IPS-20b (cell line): ENCODE data around the gene CALN1.
A peak's percentile ranks its signal among the peaks of the same experiment; 100 is the strongest.
"Not testable (repeated sequence)": the region's sequence is repeated elsewhere in the genome, so short reads cannot be mapped to it uniquely, and the experiment has no call there.

ENCODE experiments used
- H3K27ac ChIP-seq: one replicate; pipeline ENCODE4 v1.5.1; 2013; ENCODE audit warnings: low read length
- H3K27me3 ChIP-seq: 2 replicates; pipeline ENCODE4 v1.6.1; 2013; ENCODE audit warnings: mild to moderate bottlenecking, low read length, inconsistent platforms; ENCODE audit not compliant: insufficient read depth
- H3K36me3 ChIP-seq: 2 replicates; pipeline ENCODE4 v1.6.1; 2013; ENCODE audit warnings: low read depth, mild to moderate bottlenecking, inconsistent platforms, low read length, moderate library complexity; ENCODE audit not compliant: insufficient read depth
- H3K4me1 ChIP-seq: 2 replicates; pipeline ENCODE4 v1.6.1; 2013; ENCODE audit warnings: mild to moderate bottlenecking, control low read depth, inconsistent platforms, low read length, moderate library complexity; ENCODE audit not compliant: insufficient read depth
- H3K4me3 ChIP-seq: 2 replicates; pipeline ENCODE4 v1.5.1; 2013; ENCODE audit warnings: mild to moderate bottlenecking, low read length, inconsistent platforms
- H3K9ac ChIP-seq: 2 replicates; pipeline ENCODE4 v1.6.1; 2013; ENCODE audit warnings: low read depth, mild to moderate bottlenecking, inconsistent platforms, low read length, moderate library complexity
- H3K9me3 ChIP-seq: 2 replicates; pipeline ENCODE4 v1.6.1; 2013; ENCODE audit warnings: mild to moderate bottlenecking, low read depth, low read length, inconsistent platforms; ENCODE audit not compliant: insufficient read depth

The CALN1 gene

DNA sequence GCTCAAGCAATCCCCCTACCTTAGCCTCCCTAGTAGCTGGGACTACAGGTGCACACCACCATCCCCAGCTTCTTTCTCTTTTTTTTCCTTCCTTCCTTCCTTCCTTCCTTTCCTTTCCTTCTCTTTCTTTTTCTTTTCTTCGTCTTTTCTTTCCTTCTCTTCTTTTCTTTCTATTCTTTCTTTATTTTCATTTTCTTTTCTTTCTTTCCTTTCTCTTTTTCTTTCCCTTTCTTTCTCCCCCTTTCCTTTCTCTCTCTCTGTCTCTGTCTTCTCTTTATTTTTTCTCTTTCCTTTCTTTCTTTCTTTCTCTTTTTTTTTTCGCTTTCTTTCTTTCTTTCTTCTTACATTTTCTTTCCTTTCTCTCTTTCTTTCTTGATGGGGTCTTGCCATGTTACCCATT lies 658.9 kb downstream of the CALN1 start:
- Histone ChIP-seq H3K36me3 (no peaks in the 10 kb centered on the region), H3K27ac (no peak overlapping the region), H3K9ac (no peak overlapping the region), H3K4me3 (no peak overlapping the region), H3K27me3 (peaks cover 22% of the 10 kb centered on the region), H3K4me1 (no peaks in the 10 kb centered on the region), H3K9me3 (no peaks in the 10 kb centered on the region; the same call in 1 of the 2 replicates)

DNA sequence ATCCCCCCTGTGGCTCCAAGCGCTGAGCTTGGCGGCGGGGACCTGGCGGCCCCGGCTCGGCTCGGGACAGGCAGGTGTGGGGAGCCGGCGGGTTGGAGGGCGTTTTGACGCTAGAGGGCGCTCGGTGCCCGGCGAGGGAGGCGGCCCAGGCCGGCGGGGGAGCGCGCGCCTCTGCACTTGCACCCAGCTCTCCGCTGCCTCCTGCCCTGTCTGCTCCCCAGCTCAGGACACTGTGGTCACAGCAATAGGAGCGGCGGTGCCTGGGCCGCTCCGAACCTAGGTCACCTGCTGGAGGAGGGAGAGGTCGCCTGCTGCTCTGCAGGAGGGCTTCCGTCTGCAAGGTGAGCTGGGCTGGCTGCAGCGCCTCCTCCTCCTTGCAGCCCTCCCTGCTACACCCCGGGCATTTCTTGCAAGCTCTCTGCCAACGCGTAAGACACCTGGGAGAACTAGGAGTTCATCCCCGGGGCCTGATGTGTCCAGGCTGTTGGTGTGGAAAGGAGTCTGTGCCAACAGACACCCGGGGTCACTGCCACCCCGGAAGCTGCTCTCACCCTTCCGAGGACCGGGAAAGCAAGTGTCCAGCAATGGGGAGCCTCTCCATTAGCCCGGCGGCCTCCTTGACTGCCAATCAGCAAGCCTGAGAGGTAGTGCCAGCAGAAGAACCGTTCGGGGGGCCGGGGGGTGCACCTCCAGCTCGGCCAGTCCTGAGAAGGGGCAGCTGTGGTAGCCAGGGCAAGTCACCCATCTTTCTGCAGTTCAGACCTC lies 659.8 kb downstream of the CALN1 start:
- no peak overlapping the region for H3K9ac ChIP-seq
- H3K36me3 ChIP-seq, result no peaks in the 10 kb centered on the region

DNA sequence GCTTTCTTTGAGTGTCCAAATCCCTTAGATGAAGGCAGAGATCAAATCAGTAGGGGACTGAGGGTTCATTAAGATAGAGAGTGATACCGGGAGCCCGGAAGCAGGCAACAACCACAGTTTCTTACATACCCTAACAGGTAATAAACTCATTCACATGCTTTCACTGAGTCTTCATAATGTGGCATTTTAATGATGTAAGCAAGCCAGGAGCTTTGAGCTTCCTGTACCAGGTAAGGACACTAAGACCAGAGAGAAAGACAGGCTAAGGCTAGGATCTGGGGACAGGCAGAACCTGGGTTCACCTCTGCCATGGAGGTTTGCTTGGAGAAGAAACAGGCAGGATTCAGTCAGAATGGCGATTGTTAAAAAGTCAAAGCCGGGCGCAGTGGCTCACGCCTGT lies 661.8 kb downstream of the CALN1 start:
- no peak overlapping the region for H3K27ac ChIP-seq
- H3K27me3 ChIP-seq, result peaks cover 22% of the 10 kb centered on the region
- no peak overlapping the region for H3K9ac ChIP-seq
- H3K36me3 ChIP-seq, result no peaks in the 10 kb centered on the region
- no peak overlapping the region for H3K4me3 ChIP-seq
- H3K9me3 ChIP-seq, result no peaks in the 10 kb centered on the region; the same call in 1 of the 2 replicates
- H3K4me1 ChIP-seq, result no peaks in the 10 kb centered on the region

More for the DNA sequence above, 659.8 kb downstream of the CALN1 start:
- Histone ChIP-seq H3K9me3 (no peaks in the 10 kb centered on the region; the same call in 1 of the 2 replicates), H3K27ac (no peak overlapping the region), H3K4me3 (peak overlapping the region; percentile 76), H3K4me1 (no peaks in the 10 kb centered on the region), H3K27me3 (peaks cover 22% of the 10 kb centered on the region)

DNA sequence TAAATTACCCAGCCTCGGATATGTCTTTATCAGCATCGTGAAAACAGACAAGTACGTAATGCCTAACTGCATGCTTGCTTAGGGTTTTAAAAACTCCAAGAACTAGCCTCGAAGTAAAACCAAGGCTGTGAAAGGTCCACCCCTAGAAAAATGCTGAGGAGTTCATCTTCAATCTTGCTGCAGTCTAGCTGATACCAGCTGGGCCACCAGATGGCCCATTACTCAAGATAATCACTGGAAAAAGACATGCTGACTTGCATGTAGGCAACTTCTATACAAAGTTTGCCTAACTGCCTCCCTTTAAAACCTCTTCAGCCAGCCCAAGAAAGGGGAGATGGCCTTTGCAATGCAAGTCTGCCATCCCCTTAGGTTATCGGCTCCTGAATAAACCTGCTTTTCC lies 666.1 kb downstream of the CALN1 start:
- peaks cover under 1% of the 10 kb centered on the region; the same call in 1 of the 2 replicates for H3K27me3 ChIP-seq
- no peaks in the 10 kb centered on the region; the same call in 1 of the 2 replicates for H3K9me3 ChIP-seq

DNA sequence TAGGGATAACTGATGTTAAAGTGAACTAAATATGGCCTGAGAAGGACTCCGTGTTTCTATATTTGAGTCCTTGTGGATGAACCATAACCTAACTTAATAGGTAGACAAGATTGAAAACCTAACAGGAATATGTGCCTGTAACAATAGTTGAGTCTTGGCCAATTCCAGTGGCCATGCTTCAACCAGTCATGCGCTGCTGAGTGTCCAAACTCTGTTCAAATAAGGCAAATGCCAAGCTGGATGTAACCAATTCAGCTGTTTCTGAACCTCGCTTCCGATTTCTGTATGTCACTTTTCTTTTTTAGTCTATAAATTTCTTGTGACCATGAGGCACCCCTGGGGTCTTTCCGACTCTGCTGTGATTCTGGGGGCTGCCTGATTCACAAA lies 672.0 kb downstream of the CALN1 start:
- Histone ChIP-seq H3K4me1 (peaks cover 18% of the 10 kb centered on the region; the same call in 1 of the 2 replicates), H3K27me3 (no peaks in the 10 kb centered on the region), H3K9me3 (no peaks in the 10 kb centered on the region), H3K4me3 (no peak overlapping the region), H3K9ac (no peak overlapping the region; the same call in 1 of the 2 replicates), H3K36me3 (no peaks in the 10 kb centered on the region), H3K27ac (no peak overlapping the region)

More for the DNA sequence above, 666.1 kb downstream of the CALN1 start:
- H3K4me3 ChIP-seq, result no peak overlapping the region
- H3K9ac ChIP-seq, result no peak overlapping the region
- H3K36me3 ChIP-seq, result no peaks in the 10 kb centered on the region
- no peaks in the 10 kb centered on the region for H3K4me1 ChIP-seq
- no peak overlapping the region for H3K27ac ChIP-seq

DNA sequence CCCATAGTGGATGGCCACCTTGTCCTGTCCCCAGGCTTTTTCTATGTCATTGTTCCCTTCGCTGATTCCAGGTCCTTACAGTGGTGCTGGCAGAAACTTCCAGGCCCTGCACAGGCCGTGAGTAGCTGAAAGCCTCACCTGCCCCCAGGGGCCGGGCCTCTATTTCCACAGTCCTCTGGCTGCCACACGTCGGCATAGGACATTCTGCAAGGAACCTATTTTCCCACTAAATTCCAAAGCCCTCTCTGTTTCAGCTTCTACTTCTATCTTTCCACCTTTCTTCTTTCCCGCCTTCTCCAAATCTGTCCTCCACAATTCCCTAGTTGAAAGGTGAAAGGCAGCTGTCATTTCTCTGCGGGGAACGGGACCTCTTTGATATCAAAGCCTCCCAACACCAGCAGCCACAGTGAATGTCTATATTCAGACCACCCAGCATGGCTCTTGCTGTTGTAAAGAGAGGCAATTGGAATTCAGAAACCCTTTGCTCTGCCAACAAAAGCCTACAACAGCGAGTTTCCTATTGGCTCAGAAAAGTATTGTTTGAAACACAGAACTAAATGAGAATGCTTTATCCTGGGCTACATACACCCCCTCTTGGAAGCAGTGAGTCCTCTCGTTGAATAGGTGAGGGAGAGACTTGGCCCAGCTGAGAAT lies 672.5 kb downstream of the CALN1 start:
- H3K27ac ChIP-seq, result no peak overlapping the region
- H3K9me3 ChIP-seq, result no peaks in the 10 kb centered on the region
- no peak overlapping the region for H3K4me3 ChIP-seq
- H3K36me3 ChIP-seq, result no peaks in the 10 kb centered on the region
- peaks cover 18% of the 10 kb centered on the region; the same call in 1 of the 2 replicates for H3K4me1 ChIP-seq
- no peak overlapping the region; the same call in 1 of the 2 replicates for H3K9ac ChIP-seq
- H3K27me3 ChIP-seq, result no peaks in the 10 kb centered on the region

DNA sequence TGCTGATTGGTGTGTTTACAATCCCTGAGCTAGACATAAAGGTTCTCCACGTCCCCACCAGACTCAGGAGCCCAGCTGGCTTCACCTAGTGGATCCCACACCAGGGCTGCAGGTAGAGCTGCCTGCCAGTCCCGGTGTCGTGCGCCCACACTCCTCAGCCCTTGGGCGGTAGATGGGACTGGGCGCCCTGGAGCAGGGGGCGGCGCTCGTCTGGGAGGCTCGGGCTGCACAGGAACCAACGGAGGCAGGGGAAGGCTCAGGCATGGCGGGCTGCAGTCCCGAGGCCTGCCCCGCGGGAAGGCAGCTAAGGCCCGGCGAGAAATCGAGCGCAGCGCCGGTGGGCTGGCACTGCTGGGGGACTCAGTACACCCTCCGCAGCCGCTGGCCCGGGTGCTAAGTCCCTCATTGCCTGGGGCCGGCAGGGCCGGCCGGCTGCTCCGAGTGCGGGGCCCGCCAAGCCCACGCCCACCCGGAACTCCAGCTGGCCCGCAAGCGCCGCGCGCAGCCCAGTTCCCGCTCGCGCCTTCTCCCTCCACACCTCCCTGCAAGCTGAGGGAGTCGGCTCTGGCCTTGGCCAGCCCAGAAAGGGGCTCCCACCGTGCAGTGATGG lies 674.1 kb downstream of the CALN1 start:
- H3K27ac ChIP-seq, result not testable (repeated sequence)

DNA sequence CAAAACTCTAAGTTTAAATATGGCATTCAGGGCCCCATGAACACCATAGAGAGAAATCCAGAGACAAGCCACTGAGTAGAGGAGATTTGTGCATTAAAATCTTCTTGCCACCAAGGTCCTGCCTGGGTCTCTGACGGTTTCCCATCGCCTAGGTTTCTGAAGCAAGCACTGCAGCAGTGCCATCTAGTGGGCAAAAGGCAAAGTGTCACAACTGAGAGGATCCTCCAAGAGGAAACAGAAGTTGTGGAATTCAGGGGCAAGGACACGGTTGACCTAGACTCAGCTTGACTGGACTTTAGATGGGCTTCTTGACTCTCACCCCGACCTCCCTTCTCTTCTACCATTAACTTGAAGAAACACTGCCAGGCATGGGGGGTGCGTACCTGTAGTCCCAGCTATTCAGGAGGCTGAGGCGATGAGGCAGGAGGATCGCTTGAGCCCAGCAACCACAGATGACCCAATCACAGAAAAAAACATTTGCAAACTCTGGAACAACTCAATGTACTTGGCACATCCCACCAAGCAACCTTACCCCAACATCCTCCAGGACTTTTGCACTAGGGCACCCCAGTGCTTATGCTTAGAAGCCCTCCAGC lies 676.1 kb downstream of the CALN1 start:
- no peak overlapping the region for H3K4me3 ChIP-seq
- H3K27ac ChIP-seq, result no peak overlapping the region
- no peak overlapping the region for H3K9ac ChIP-seq
- peaks cover 3% of the 10 kb centered on the region; the same call in 1 of the 2 replicates for H3K9me3 ChIP-seq
- H3K27me3 ChIP-seq, result no peaks in the 10 kb centered on the region
- no peaks in the 10 kb centered on the region for H3K36me3 ChIP-seq
- peaks cover 23% of the 10 kb centered on the region; the same call in 1 of the 2 replicates for H3K4me1 ChIP-seq

More for the DNA sequence above, 674.1 kb downstream of the CALN1 start:
- H3K4me3 ChIP-seq, H3K36me3 ChIP-seq, H3K9ac ChIP-seq, H3K27me3 ChIP-seq, H3K9me3 ChIP-seq: not testable (repeated sequence)
- peaks cover 18% of the 10 kb centered on the region; the same call in 1 of the 2 replicates for H3K4me1 ChIP-seq

DNA sequence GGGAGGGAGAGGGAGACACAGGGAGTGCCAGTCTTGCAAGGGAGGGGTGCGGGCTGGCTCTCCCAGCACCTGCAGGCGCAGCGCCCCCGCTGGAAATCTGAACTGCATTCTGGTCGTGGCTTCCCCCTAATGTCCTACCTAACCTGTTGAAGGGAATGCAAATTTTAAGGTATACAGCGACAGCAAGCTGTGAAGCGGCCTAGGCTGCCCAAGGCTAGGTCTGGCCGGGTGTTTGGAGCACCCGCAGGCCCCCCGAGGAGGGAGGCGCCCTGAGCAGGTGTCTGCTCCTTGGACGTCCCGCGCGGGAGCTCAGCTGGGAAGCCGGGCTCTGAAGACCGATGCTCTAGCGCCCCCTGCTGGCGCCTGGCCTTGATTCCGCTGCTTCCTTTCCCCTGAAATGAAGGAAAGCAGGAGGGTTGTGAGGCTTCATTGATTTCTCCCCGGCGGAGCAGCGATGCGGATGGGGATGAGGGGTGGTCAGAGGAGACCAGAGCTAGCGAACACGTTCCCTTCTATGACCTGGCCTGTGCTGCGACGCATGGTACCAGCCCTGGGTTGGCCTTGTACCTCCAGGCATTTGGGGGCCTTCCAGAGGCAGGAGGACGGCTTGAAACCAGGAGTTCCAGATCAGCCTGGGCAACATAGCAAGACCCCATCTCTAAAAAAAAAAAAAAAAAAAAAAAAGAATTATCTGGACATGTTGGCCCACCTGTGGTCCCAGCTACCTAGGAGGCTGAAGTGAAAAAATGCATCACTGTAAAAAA lies 678.8 kb downstream of the CALN1 start:
- no peak overlapping the region for H3K27ac ChIP-seq
- peaks cover 9% of the 10 kb centered on the region; the same call in 1 of the 2 replicates for H3K4me1 ChIP-seq
- H3K27me3 ChIP-seq, result no peaks in the 10 kb centered on the region
- H3K9me3 ChIP-seq, result peaks cover 4% of the 10 kb centered on the region; the same call in 1 of the 2 replicates
- no peak overlapping the region for H3K9ac ChIP-seq
- H3K36me3 ChIP-seq, result no peaks in the 10 kb centered on the region
- peak overlapping the region; percentile 68 for H3K4me3 ChIP-seq

DNA sequence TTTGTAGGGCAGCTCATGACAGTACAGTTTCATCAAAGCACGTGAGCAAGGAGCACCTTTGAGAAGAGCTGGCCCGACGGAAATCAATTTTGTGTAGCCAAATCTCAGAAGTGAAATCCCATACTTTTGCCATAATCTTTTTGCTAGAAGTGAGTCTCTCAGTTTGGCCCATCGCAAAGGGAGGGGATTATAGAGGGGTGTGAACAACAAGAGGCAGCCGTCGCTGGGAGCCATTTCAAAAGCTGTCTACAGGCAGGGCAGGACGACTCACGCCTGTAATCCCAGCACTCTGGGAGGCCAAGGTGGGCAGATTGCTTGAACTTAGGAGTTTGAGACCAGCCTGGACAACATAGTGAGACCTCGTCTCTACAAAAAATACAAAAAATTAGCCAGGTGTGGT lies 680.4 kb downstream of the CALN1 start:
- Histone ChIP-seq H3K4me1 (peaks cover 9% of the 10 kb centered on the region; the same call in 1 of the 2 replicates), H3K27ac (no peak overlapping the region), H3K4me3 (no peak overlapping the region), H3K9ac (no peak overlapping the region), H3K36me3 (no peaks in the 10 kb centered on the region), H3K27me3 (no peaks in the 10 kb centered on the region), H3K9me3 (peaks cover 4% of the 10 kb centered on the region; the same call in 1 of the 2 replicates)
